Endothelial cell of umbilical vein (primary cell): ENCODE data around the gene TMEM181. TPM values are rescaled to one million over a fixed set of nuclear protein-coding genes. Genes with fewer than 3 reads are reported as not detected.

Source experiments
- BruUV-seq: library from RNA; stranded (reverse); fragments of 400-500 nt; replicated peaks from 2 replicates; lab custom pipeline; 2021; lab: Mats Ljungman, UMichigan
- CTCF ChIA-PET: fragments of 300-600, 350-600 bp; sonication (Branson Sonifier 250); formaldehyde crosslinking; loops from one replicate; lab custom pipeline; 2021; ENCODE audit warnings: antibody characterized with exemption, inconsistent platforms; lab: Charles Lee
- POLR2A ChIA-PET: fragments of 300-600, 350-600 bp; sonication (Branson Sonifier 250); formaldehyde crosslinking; loops from one replicate; lab custom pipeline; 2021; ENCODE audit warnings: antibody characterized with exemption, inconsistent platforms; lab: Charles Lee
- DNase-seq: peaks from one replicate; pipeline ENCODE4 v3.0.0-alpha.2; 2011; ENCODE audit warnings: low read depth, low spot score
- FAIRE-seq: peaks from 2 replicates; lab custom pipeline; 2011; peaks lifted over from hg19 to GRCh38; lab: Jason Lieb, UNC
- H2AFZ ChIP-seq: 2 replicates; pipeline ENCODE4 v1.6.0; 2012; ENCODE audit warnings: low read depth, low read length, control low read depth, inconsistent platforms
- H3K27ac ChIP-seq: 2 replicates; pipeline ENCODE4 v1.5.1; 2011; ENCODE audit warnings: low read depth, mild to moderate bottlenecking, control low read depth, low read length, moderate library complexity; ENCODE audit not compliant: insufficient read depth
- H3K27me3 ChIP-seq, 2 experiments: 2 replicates each; pipeline versions ENCODE4 v1.6.0 to v1.6.1; 2011; ENCODE audit warnings: low read length in 2 of 2, mixed read lengths in 1 of 2; ENCODE audit not compliant: control insufficient read depth in 2 of 2, insufficient read depth in 2 of 2
- H3K36me3 ChIP-seq, 2 experiments: 2 replicates in 1 of 2; 3 replicates in 1 of 2; pipeline ENCODE4 v1.5.1; 2011; ENCODE audit warnings: low read length in 2 of 2, mild to moderate bottlenecking in 1 of 2, moderate library complexity in 1 of 2; ENCODE audit not compliant: control insufficient read depth in 2 of 2, insufficient read depth in 2 of 2; ENCODE audit errors: extremely low read depth in 1 of 2
- H3K4me1 ChIP-seq: 3 replicates; pipeline ENCODE4 v1.5.1; 2011; ENCODE audit warnings: mild to moderate bottlenecking, low read length; ENCODE audit not compliant: control insufficient read depth, insufficient read depth; ENCODE audit errors: extremely low read depth
- H3K4me2 ChIP-seq: 2 replicates; pipeline ENCODE4 v1.6.1; 2011; ENCODE audit warnings: low read length, control low read depth, mixed read lengths; ENCODE audit not compliant: insufficient read depth
- H3K4me3 ChIP-seq, 3 experiments: fragments of 200-600 bp in 1 of 3; sonication (generic), shearing (Covaris generic) in 1 of 3; replicated peaks in 1 of 3; 2 replicates each; pipeline ENCODE4 v1.5.1; 2011 to 2016; ENCODE audit warnings: control low read depth in 3 of 3, low read length in 3 of 3, mild to moderate bottlenecking in 2 of 3, inconsistent platforms in 1 of 3, low read depth in 1 of 3, moderate library complexity in 1 of 3; ENCODE audit not compliant: insufficient read depth in 1 of 3
- H3K79me2 ChIP-seq: 2 replicates; pipeline ENCODE4 v1.6.0; 2012; ENCODE audit warnings: low read length, inconsistent platforms; ENCODE audit not compliant: control insufficient read depth, insufficient read depth
- H3K9ac ChIP-seq: replicated peaks from 2 replicates; pipeline ENCODE3; 2011; ENCODE audit warnings: low read length, control low read depth; ENCODE audit not compliant: insufficient read depth; ENCODE audit errors: extremely low read depth
- H3K9me1 ChIP-seq: replicated peaks from 3 replicates; pipeline ENCODE4 v1.6.0; 2011; ENCODE audit warnings: mild to moderate bottlenecking, low read length; ENCODE audit not compliant: control insufficient read depth, insufficient read depth; ENCODE audit errors: extremely low read depth
- H3K9me3 ChIP-seq: replicated peaks from 2 replicates; pipeline ENCODE4 v1.5.1; 2012; ENCODE audit warnings: low read length, inconsistent platforms; ENCODE audit not compliant: control insufficient read depth, insufficient read depth
- H4K20me1 ChIP-seq: replicated peaks from 2 replicates; pipeline ENCODE3; 2011; ENCODE audit warnings: mild to moderate bottlenecking, low read length; ENCODE audit not compliant: control insufficient read depth, insufficient read depth; ENCODE audit errors: extremely low read depth
- EZH2 ChIP-seq: IDR thresholded peaks from 2 replicates; pipeline ENCODE4 v1.6.1; 2012; ENCODE audit warnings: borderline replicate concordance, low read depth, mild to moderate bottlenecking, moderate library complexity, low read length, inconsistent platforms; ENCODE audit not compliant: severe bottlenecking
- FOS ChIP-seq: IDR thresholded peaks from 2 replicates; pipeline ENCODE4 v1.6.1; 2011; ENCODE audit warnings: mild to moderate bottlenecking, low read length, moderate library complexity, borderline replicate concordance; ENCODE audit not compliant: insufficient read depth
- GATA2 ChIP-seq: IDR thresholded peaks from 2 replicates; pipeline ENCODE4 v1.7.0; 2011; ENCODE audit warnings: low read depth, mild to moderate bottlenecking, moderate library complexity, mixed read lengths, low read length; ENCODE audit not compliant: insufficient read length, insufficient read depth
- JUN ChIP-seq: IDR thresholded peaks from 2 replicates; pipeline ENCODE4 v1.6.1; 2011; ENCODE audit warnings: borderline replicate concordance, low read depth; ENCODE audit not compliant: insufficient read length, insufficient read depth
- MYC ChIP-seq: IDR thresholded peaks from one replicate; pipeline ENCODE4 v1.6.1; 2011; ENCODE audit warnings: mild to moderate bottlenecking, low read depth, low read length
- POLR2A ChIP-seq: IDR thresholded peaks from 2 replicates; pipeline ENCODE4 v1.6.1; 2012; ENCODE audit warnings: low read depth, mild to moderate bottlenecking, control low read depth, low read length
- POLR2AphosphoS5 ChIP-seq: IDR thresholded peaks from 2 replicates; pipeline ENCODE4 v1.6.1; 2012; ENCODE audit warnings: low read depth, mild to moderate bottlenecking, control low read depth, low read length, moderate library complexity; ENCODE audit not compliant: insufficient read depth
- dilution Hi-C: fragments of 300-500 bp; cut with MboI; formaldehyde crosslinking; loops from one replicate; pipeline ENCODE4 v1.15.0; 2019; ENCODE audit warnings: low sequenced_read_pairs; ENCODE audit not compliant: extremely low pct_ligation_motif_present
- intact Hi-C: fragments of 100-400 bp; cut with micrococcal nuclease; formaldehyde crosslinking; loops from one replicate; pipeline ENCODE4 v1.10.0; 2022
- polyA plus RNA-seq, 4 experiments: library from polyadenylated mRNA; depleted of rRNA in 3 of 4; stranded (reverse) in 3 of 4; unstranded in 1 of 4; fragments of >200 nt; gene quantifications; 2 replicates each; pipeline versions ENCODE4 v1.2.1 to v1.2.3, GENCODE V29; 2011 to 2012; ENCODE audit warnings: missing spikeins in 1 of 4
- total RNA-seq: library from RNA; stranded (reverse); gene quantifications from 2 replicates; pipeline ENCODE4 v1.2.3, GENCODE V29; 2021
- TF ChIP-seq, protein P1 (sequence below), 2 donors: IDR thresholded peaks; 1 replicate in 1 of 2; 2 replicates in 1 of 2; pipeline ENCODE4 v1.5.1; 2011; ENCODE audit warnings: low read length in 2 of 2, mild to moderate bottlenecking in 2 of 2, moderate library complexity in 2 of 2, control low read depth in 1 of 2, inconsistent platforms in 1 of 2, low read depth in 1 of 2; ENCODE audit not compliant: insufficient read depth in 1 of 2; ENCODE audit errors: extremely low read depth in 1 of 2
- TF ChIP-seq, protein P2 (sequence below): IDR thresholded peaks from 2 replicates; pipeline ENCODE4 v1.6.1; 2011; ENCODE audit not compliant: insufficient read depth, insufficient read length

Gene TMEM181
- total and polyA plus RNA-seq, 2 donors (not counting 3 experiments of a cell fraction or from before 2014, with no cell fraction given) = 21.7 to 33.5 TPM

DNA sequence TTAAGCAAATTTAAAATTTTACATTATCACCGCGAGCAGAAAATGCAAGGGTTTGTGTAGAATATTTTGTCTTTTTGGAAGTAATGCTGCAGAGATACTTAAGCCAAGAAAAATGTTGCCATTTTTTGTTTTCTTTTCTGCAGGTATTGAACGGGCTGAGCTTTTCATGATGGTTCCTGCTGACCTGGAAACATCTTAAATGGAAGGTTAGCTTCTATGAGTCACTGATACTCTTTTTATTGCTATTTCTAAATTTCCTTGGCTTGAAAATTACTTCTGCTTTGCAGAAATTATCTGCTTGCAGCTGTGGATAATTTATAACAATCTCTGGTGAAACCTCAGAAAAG lies 102.7 kb downstream of the TMEM181 start:
- Histone ChIP-seq H4K20me1 (no peaks in the 10 kb centered on the region), H2AFZ (no peak overlapping the region), H3K27ac (no peak overlapping the region), H3K9ac (no peak overlapping the region), H3K4me3 (no peak overlapping the region), H3K9me1 (no peaks in the 10 kb centered on the region), H3K4me1 (no peaks in the 10 kb centered on the region), H3K4me2 (no peak overlapping the region), H3K36me3 (no peaks in the 10 kb centered on the region), H3K27me3 (peaks cover 11 to 25% of the 10 kb centered on the region in 2 experiments), H3K9me3 (no peaks in the 10 kb centered on the region), H3K79me2 (no peaks in the 10 kb centered on the region)
- dilution Hi-C loops = no loop called here
- no TSS peak for BruUV-seq
- intact Hi-C loops = loop anchor here (1.0 kb wide), 1 partner anchor 8 kb away; no protein-coding TSS in a partner anchor
- TF ChIP-seq GATA2 (no peak), POLR2AphosphoS5 (no peak), JUN (no peak), FOS (no peak), MYC (no peak), POLR2A (no peak), EZH2 (no peak)
- TF ChIP-seq, protein P1, sequence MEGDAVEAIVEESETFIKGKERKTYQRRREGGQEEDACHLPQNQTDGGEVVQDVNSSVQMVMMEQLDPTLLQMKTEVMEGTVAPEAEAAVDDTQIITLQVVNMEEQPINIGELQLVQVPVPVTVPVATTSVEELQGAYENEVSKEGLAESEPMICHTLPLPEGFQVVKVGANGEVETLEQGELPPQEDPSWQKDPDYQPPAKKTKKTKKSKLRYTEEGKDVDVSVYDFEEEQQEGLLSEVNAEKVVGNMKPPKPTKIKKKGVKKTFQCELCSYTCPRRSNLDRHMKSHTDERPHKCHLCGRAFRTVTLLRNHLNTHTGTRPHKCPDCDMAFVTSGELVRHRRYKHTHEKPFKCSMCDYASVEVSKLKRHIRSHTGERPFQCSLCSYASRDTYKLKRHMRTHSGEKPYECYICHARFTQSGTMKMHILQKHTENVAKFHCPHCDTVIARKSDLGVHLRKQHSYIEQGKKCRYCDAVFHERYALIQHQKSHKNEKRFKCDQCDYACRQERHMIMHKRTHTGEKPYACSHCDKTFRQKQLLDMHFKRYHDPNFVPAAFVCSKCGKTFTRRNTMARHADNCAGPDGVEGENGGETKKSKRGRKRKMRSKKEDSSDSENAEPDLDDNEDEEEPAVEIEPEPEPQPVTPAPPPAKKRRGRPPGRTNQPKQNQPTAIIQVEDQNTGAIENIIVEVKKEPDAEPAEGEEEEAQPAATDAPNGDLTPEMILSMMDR (IDR thresholded peaks at IDR 0.05; ENCODE audit: extremely low read depth in 1 of 2, insufficient read depth in 1 of 2, low read depth in 1 of 2, low read length in 2 of 2) = no peak
- TF ChIP-seq, protein P2, sequence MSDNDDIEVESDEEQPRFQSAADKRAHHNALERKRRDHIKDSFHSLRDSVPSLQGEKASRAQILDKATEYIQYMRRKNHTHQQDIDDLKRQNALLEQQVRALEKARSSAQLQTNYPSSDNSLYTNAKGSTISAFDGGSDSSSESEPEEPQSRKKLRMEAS = no peak
- DNase-seq (no peak), FAIRE-seq (no peak)
- POLR2A ChIA-PET = no interaction called here
- CTCF ChIA-PET = interaction anchor here (1.0 to 6.6 kb wide), 4 partner anchors 9 to 31 kb away, joined by 3 to 77 read pairs (median 25); partner anchors contain the start of gene DYNLT1
